HEK293 (cell line): ENCODE measurements around the gene UBE2E1.

Experiments used
- CTCF ChIA-PET: fragments of 350-600 bp; formaldehyde crosslinking; extraction: SDS; loops from one replicate; lab custom pipeline; 2021; ENCODE audit warnings: antibody characterized with exemption; lab: Yijun Ruan, JAX
- POLR2A ChIA-PET: fragments of 300-600 bp; formaldehyde crosslinking; extraction: SDS; loops from one replicate; lab custom pipeline; 2020; ENCODE audit warnings: antibody characterized with exemption, inconsistent platforms; lab: Yijun Ruan, JAX
- H3K27ac ChIP-seq: fragments of 200-500 bp; sonication (Bioruptor generic); 2 replicates; pipeline ENCODE4 v1.5.1; 2014; ENCODE audit warnings: low read depth, low read length, control low read depth, inconsistent platforms; ENCODE audit errors: extremely low read depth
- H3K36me3 ChIP-seq, 2 experiments: fragments of 200-500 bp in 1 of 2; sonication (Bioruptor generic) in 1 of 2; 1 replicate in 1 of 2; 2 replicates in 1 of 2; pipeline ENCODE4 v1.5.1; 2014 to 2017; ENCODE audit warnings: inconsistent platforms in 2 of 2, low read length in 2 of 2; ENCODE audit not compliant: control insufficient read depth in 2 of 2, insufficient read depth in 1 of 2
- H3K4me1 ChIP-seq: fragments of 200-500 bp; sonication (Bioruptor generic); 2 replicates; pipeline ENCODE4 v1.5.1; 2014; ENCODE audit warnings: mild to moderate bottlenecking, low read length, inconsistent platforms; ENCODE audit not compliant: control insufficient read depth, insufficient read depth
- H3K4me3 ChIP-seq: 2 replicates; pipeline ENCODE4 v1.5.1; 2011; ENCODE audit warnings: low read depth, mild to moderate bottlenecking, control low read depth, low read length, moderate library complexity
- H3K9me3 ChIP-seq: fragments of 200-500 bp; sonication (Bioruptor generic); 2 replicates; pipeline ENCODE4 v1.5.1; 2014; ENCODE audit warnings: low read depth, low read length, inconsistent platforms; ENCODE audit not compliant: control insufficient read depth, insufficient read depth
- BCL11B ChIP-seq: fragments of 450-650 bp; formaldehyde crosslinking; IDR thresholded peaks from 2 replicates; pipeline ENCODE4 v1.5.1; 2016; ENCODE audit warnings: low read depth, missing biosample characterization, missing genetic modification characterization
- BCL6B ChIP-seq: fragments of 450-650 bp; formaldehyde crosslinking; IDR thresholded peaks from 2 replicates; pipeline ENCODE4 v1.5.1; 2017; ENCODE audit warnings: missing biosample characterization, missing genetic modification characterization
- GLIS1 ChIP-seq: fragments of 450-650 bp; formaldehyde crosslinking; IDR thresholded peaks from 2 replicates; pipeline ENCODE4 v1.5.1; 2016; ENCODE audit warnings: missing biosample characterization, missing genetic modification characterization
- KLF8 ChIP-seq: fragments of 450-650 bp; formaldehyde crosslinking; IDR thresholded peaks from 2 replicates; pipeline ENCODE4 v1.5.1; 2016; ENCODE audit warnings: missing biosample characterization, missing genetic modification characterization
- REPIN1 ChIP-seq: fragments of 450-650 bp; formaldehyde crosslinking; IDR thresholded peaks from 2 replicates; pipeline ENCODE4 v1.5.1; 2017; ENCODE audit warnings: missing biosample characterization, missing genetic modification characterization, low read depth
- SALL2 ChIP-seq: fragments of 450-650 bp; formaldehyde crosslinking; IDR thresholded peaks from 2 replicates; pipeline ENCODE4 v1.5.0; 2017; ENCODE audit warnings: missing biosample characterization, mild to moderate bottlenecking, missing genetic modification characterization, borderline replicate concordance
- TRIM28 ChIP-seq: IDR thresholded peaks from 2 replicates; pipeline ENCODE4 v1.6.1; 2011; ENCODE audit warnings: low read length, control low read depth, borderline replicate concordance
- ZBTB20 ChIP-seq: fragments of 450-650 bp; formaldehyde crosslinking; IDR thresholded peaks from 2 replicates; pipeline ENCODE4 v1.5.1; 2016; ENCODE audit warnings: missing biosample characterization, missing genetic modification characterization
- ZBTB8A ChIP-seq: fragments of 450-650 bp; formaldehyde crosslinking; IDR thresholded peaks from 2 replicates; pipeline ENCODE4 v1.5.1; 2016; ENCODE audit warnings: missing biosample characterization, missing genetic modification characterization
- ZFP3 ChIP-seq: fragments of 450-650 bp; formaldehyde crosslinking; IDR thresholded peaks from 2 replicates; pipeline ENCODE4 v1.5.1; 2016; ENCODE audit warnings: low read depth, missing biosample characterization, missing genetic modification characterization
- ZNF16 ChIP-seq: fragments of 450-650 bp; formaldehyde crosslinking; IDR thresholded peaks from 2 replicates; pipeline ENCODE4 v1.5.1; 2016; ENCODE audit warnings: low read depth, missing biosample characterization, missing genetic modification characterization
- ZNF223 ChIP-seq: fragments of 450-650 bp; formaldehyde crosslinking; IDR thresholded peaks from 2 replicates; pipeline ENCODE4 v1.5.1; 2016; ENCODE audit warnings: missing biosample characterization, missing genetic modification characterization
- ZNF354C ChIP-seq: fragments of 450-650 bp; formaldehyde crosslinking; IDR thresholded peaks from 2 replicates; pipeline ENCODE4 v1.5.1; 2016; ENCODE audit warnings: missing biosample characterization, missing genetic modification characterization, low read depth, borderline replicate concordance
- ZNF391 ChIP-seq: fragments of 450-650 bp; formaldehyde crosslinking; IDR thresholded peaks from 2 replicates; pipeline ENCODE4 v1.5.1; 2016; ENCODE audit warnings: low read depth, missing biosample characterization, missing genetic modification characterization, borderline replicate concordance
- ZNF398 ChIP-seq: fragments of 450-650 bp; formaldehyde crosslinking; IDR thresholded peaks from 2 replicates; pipeline ENCODE4 v1.5.1; 2017; ENCODE audit warnings: missing biosample characterization, missing genetic modification characterization
- ZNF513 ChIP-seq: fragments of 450-650 bp; IDR thresholded peaks from 2 replicates; pipeline ENCODE4 v1.5.1; 2018; ENCODE audit warnings: missing biosample characterization, missing genetic modification characterization
- ZNF529 ChIP-seq: fragments of 450-650 bp; formaldehyde crosslinking; IDR thresholded peaks from 2 replicates; pipeline ENCODE4 v1.5.1; 2017; ENCODE audit warnings: missing genetic modification characterization, missing biosample characterization; ENCODE audit not compliant: insufficient replicate concordance
- ZNF701 ChIP-seq: fragments of 450-650 bp; formaldehyde crosslinking; IDR thresholded peaks from 2 replicates; pipeline ENCODE4 v1.5.1; 2016; ENCODE audit warnings: missing biosample characterization, missing genetic modification characterization
- ZNF76 ChIP-seq: fragments of 450-650 bp; formaldehyde crosslinking; IDR thresholded peaks from 2 replicates; pipeline ENCODE4; 2016; ENCODE audit warnings: low read depth, missing biosample characterization, missing genetic modification characterization, borderline replicate concordance
- ZSCAN16 ChIP-seq: fragments of 450-650 bp; formaldehyde crosslinking; IDR thresholded peaks from 2 replicates; pipeline ENCODE4 v1.5.1; 2016; ENCODE audit warnings: missing biosample characterization, missing genetic modification characterization
- ZSCAN30 ChIP-seq: fragments of 450-650 bp; IDR thresholded peaks from 2 replicates; pipeline ENCODE4 v1.5.1; 2018; ENCODE audit warnings: missing biosample characterization, mild to moderate bottlenecking, missing genetic modification characterization, moderate library complexity
- TF ChIP-seq, protein P1 (sequence below): fragments of 450-650 bp; formaldehyde crosslinking; conservative IDR thresholded peaks from 2 replicates; pipeline ENCODE4 v1.5.1; 2016; ENCODE audit warnings: low read depth, missing biosample characterization, missing genetic modification characterization

Gene UBE2E1

GRCh38 chr3:23889950-23890349 is 84.2 kb downstream of the UBE2E1 start (continued):
- TF ChIP-seq ZNF76 (tag by site-specific recombination) (no peak), REPIN1 (tag by site-specific recombination) (no peak), BCL11B (tag by site-specific recombination) (no peak), ZSCAN16 (tag by site-specific recombination) (no peak)

- Histone ChIP-seq H3K4me3 (no peak overlapping the region), H3K9me3 (no peaks in the 10 kb centered on the region), H3K4me1 (no peaks in the 10 kb centered on the region), H3K36me3 (peaks cover 8 to 80% of the 10 kb centered on the region in 2 experiments), H3K27ac (no peak overlapping the region)
- TF ChIP-seq BCL6B (tag by site-specific recombination) (no peak), ZNF529 (tag by site-specific recombination) (no peak)
- CTCF ChIA-PET, result no interaction called here
- POLR2A ChIA-PET, result interaction anchor here (0.7 kb wide), 1 partner anchor 22 kb away, joined by 3 read pairs; the partner anchor contains the start of genes NKIRAS1 and RPL15
These were observed 88.7 kb downstream of the UBE2E1 start for GRCh38 chr3:23894254-23895061.

- Histone ChIP-seq H3K4me1 (no peaks in the 10 kb centered on the region), H3K4me3 (no peak overlapping the region), H3K27ac (no peak overlapping the region), H3K9me3 (no peaks in the 10 kb centered on the region), H3K36me3 (peaks cover 13 to 82% of the 10 kb centered on the region in 2 experiments)
- ChIA-PET CTCF (interaction anchor here (0.7 kb wide), 1 partner anchor 67 kb away, joined by 3 read pairs; no protein-coding TSS in a partner anchor), POLR2A (no interaction called here)
- no peak for TF ChIP-seq ZNF354C (tag by site-specific recombination)
- TF ChIP-seq ZNF701, result no peak
- no peak for TF ChIP-seq GLIS1 (tag by site-specific recombination)
- no peak for TF ChIP-seq ZSCAN30 (tag by site-specific recombination)
- TF ChIP-seq SALL2 (tag by site-specific recombination), result no peak
- no peak for TF ChIP-seq KLF8 (tag by site-specific recombination)
- no peak for TF ChIP-seq ZNF529 (tag by site-specific recombination)
- TF ChIP-seq ZNF513, result no peak
- TF ChIP-seq TRIM28, result no peak
- no peak for TF ChIP-seq ZFP3
- no peak for TF ChIP-seq ZNF16 (tag by site-specific recombination)
- TF ChIP-seq ZBTB20 (tag by site-specific recombination), result no peak
- no peak for TF ChIP-seq ZNF391 (tag by site-specific recombination)
- TF ChIP-seq ZNF398, result no peak
- TF ChIP-seq, protein P1, sequence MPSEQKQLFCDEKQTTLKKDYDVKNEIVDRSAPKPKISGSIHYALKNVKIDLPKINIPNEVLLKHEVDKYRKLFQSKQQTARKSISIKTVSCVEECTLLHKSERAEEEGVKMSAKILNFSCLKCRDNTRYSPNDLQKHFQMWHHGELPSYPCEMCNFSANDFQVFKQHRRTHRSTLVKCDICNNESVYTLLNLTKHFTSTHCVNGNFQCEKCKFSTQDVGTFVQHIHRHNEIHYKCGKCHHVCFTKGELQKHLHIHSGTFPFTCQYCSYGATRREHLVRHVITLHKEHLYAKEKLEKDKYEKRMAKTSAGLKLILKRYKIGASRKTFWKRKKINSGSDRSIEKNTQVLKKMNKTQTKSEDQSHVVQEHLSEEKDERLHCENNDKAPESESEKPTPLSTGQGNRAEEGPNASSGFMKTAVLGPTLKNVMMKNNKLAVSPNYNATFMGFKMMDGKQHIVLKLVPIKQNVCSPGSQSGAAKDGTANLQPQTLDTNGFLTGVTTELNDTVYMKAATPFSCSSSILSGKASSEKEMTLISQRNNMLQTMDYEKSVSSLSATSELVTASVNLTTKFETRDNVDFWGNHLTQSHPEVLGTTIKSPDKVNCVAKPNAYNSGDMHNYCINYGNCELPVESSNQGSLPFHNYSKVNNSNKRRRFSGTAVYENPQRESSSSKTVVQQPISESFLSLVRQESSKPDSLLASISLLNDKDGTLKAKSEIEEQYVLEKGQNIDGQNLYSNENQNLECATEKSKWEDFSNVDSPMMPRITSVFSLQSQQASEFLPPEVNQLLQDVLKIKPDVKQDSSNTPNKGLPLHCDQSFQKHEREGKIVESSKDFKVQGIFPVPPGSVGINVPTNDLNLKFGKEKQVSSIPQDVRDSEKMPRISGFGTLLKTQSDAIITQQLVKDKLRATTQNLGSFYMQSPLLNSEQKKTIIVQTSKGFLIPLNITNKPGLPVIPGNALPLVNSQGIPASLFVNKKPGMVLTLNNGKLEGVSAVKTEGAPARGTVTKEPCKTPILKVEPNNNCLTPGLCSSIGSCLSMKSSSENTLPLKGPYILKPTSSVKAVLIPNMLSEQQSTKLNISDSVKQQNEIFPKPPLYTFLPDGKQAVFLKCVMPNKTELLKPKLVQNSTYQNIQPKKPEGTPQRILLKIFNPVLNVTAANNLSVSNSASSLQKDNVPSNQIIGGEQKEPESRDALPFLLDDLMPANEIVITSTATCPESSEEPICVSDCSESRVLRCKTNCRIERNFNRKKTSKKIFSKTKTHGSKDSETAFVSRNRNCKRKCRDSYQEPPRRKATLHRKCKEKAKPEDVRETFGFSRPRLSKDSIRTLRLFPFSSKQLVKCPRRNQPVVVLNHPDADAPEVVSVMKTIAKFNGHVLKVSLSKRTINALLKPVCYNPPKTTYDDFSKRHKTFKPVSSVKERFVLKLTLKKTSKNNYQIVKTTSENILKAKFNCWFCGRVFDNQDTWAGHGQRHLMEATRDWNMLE, result no peak
- TF ChIP-seq ZNF223 (tag by site-specific recombination), result no peak
- TF ChIP-seq ZBTB8A (tag by site-specific recombination), result no peak
These were observed 89.4 kb downstream of the UBE2E1 start for GRCh38 chr3:23895181-23895580.
